ENCODE data around the gene PLCZ1.

DNA sequence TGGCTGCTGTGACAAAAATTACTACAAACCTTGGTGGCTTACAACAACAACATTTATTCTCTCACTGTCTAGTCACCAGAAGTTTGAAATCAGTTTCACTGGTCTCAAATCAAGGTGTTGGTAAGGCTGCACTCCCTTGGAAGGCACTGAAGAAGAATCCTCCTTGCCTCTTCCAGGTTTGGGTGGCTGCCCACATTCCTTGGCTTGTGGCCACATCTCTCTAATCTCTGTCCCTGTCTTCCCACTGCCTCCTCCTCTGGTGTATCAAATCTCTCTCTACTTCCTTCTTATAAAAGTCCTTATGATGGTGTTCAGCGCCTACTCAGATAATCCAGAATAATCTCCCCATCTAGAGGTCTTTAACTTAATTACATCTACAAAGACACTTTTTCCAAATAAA lies 31.0 kb downstream of the PLCZ1 start:
- TF ChIP-seq YY1 (IDR thresholded peaks at IDR 0.05; ENCODE audit: insufficient read depth, insufficient read length) (no peak), SUZ12 (IDR thresholded peaks at IDR 0.05; ENCODE audit: extremely low read depth, insufficient read depth, insufficient read length) (no peak)

Measured in NT2/D1 (cell line).